HepG2 (cell line): Measurements from ENCODE around the gene NECAP2.

ENCODE experiments used
- ARID2 ChIP-seq: sonication (generic); formaldehyde crosslinking; IDR thresholded peaks from 2 replicates; pipeline ENCODE4 v1.8.1; 2022; ENCODE audit warnings: mild to moderate bottlenecking, missing genetic modification reagents, borderline replicate concordance
- BHLHE40 ChIP-seq: IDR thresholded peaks from 2 replicates; pipeline ENCODE4 v1.6.1; 2011; ENCODE audit warnings: low read length, improper control_type of control experiment
- ZNF136 ChIP-seq: sonication (generic); formaldehyde crosslinking; IDR thresholded peaks from 2 replicates; pipeline ENCODE4 v1.8.1; 2022; ENCODE audit warnings: low read depth, mild to moderate bottlenecking, moderate library complexity, missing genetic modification reagents
- ZNF674 ChIP-seq: sonication (generic); formaldehyde crosslinking; IDR thresholded peaks from 2 replicates; pipeline ENCODE4 v1.5.0; 2020; ENCODE audit warnings: low read depth, mild to moderate bottlenecking, missing genetic modification reagents
- TF ChIP-seq, protein P1 (sequence below): sonication (generic); formaldehyde crosslinking; IDR thresholded peaks from 2 replicates; pipeline ENCODE4 v1.8.1; 2023; ENCODE audit warnings: missing genetic modification reagents, inconsistent platforms, borderline replicate concordance
- TF ChIP-seq, protein P2 (sequence below): sonication (generic); formaldehyde crosslinking; IDR thresholded peaks from 2 replicates; pipeline ENCODE4 v1.4.0; 2020; ENCODE audit warnings: missing genetic modification reagents

DNA sequence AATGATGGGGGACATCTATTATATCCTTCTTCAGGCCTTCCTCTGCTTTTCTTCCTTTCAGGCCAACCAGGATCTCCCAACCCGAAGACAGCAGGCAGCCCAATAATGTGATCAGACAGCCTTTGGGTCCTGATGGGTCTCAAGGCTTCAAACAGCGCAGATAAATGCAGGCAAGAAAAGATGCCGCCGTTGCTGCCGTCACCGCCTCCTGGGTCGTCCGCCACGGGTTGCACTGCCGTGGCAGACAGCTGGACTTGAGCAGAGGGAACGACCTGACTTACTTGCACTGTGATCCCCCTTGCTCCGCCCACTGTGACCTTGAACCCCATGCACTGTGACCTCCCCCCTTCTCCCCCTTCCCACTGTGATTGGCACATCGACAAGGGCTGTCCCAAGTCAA lies 45.5 kb upstream of the NECAP2 start:
- TF ChIP-seq BHLHE40: no peak
- no peak for TF ChIP-seq ZNF136 (CRISPR knock-in tag)
- no peak for TF ChIP-seq ZNF674 (CRISPR knock-in tag)
- TF ChIP-seq, protein P1, sequence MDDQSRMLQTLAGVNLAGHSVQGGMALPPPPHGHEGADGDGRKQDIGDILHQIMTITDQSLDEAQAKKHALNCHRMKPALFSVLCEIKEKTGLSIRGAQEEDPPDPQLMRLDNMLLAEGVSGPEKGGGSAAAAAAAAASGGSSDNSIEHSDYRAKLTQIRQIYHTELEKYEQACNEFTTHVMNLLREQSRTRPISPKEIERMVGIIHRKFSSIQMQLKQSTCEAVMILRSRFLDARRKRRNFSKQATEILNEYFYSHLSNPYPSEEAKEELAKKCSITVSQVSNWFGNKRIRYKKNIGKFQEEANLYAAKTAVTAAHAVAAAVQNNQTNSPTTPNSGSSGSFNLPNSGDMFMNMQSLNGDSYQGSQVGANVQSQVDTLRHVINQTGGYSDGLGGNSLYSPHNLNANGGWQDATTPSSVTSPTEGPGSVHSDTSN (CRISPR knock-in tag): no peak
- TF ChIP-seq, protein P2, sequence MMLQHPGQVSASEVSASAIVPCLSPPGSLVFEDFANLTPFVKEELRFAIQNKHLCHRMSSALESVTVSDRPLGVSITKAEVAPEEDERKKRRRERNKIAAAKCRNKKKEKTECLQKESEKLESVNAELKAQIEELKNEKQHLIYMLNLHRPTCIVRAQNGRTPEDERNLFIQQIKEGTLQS (CRISPR knock-in tag): no peak
- TF ChIP-seq ARID2 (CRISPR knock-in tag): no peak
